HepG2 (cell line): ENCODE data around the gene RBX1. TPM values are rescaled to one million over a fixed set of nuclear protein-coding genes. Genes with fewer than 3 reads are reported as not detected.
A peak's percentile ranks its signal among the peaks of the same experiment; 100 is the strongest.

Experiments
- CTCF ChIP-seq: sonication (generic); formaldehyde crosslinking; IDR thresholded peaks from 2 replicates; pipeline ENCODE4 v1.5.0; 2020; ENCODE audit warnings: mild to moderate bottlenecking, missing genetic modification reagents, moderate library complexity
- DRAP1 ChIP-seq: IDR thresholded peaks from 2 replicates; pipeline ENCODE4 v1.6.1; 2016; ENCODE audit warnings: missing genetic modification reagents, missing compliant biosample characterization
- ELF1 ChIP-seq: sonication (generic); formaldehyde crosslinking; IDR thresholded peaks from 2 replicates; pipeline ENCODE4 v1.4.0; 2020; ENCODE audit warnings: missing genetic modification reagents
- FOXA1 ChIP-seq, 2 experiments: fragments of 450-650 bp in 1 of 2; sonication (generic) in 1 of 2; formaldehyde crosslinking in 1 of 2; IDR thresholded peaks; 2 replicates each; pipeline versions ENCODE4 v1.4.0 to v1.6.1; 2016 to 2020; ENCODE audit warnings: missing genetic modification reagents in 1 of 2
- GRHL1 ChIP-seq: sonication (generic); formaldehyde crosslinking; conservative IDR thresholded peaks from 2 replicates; pipeline ENCODE4 v1.8.0; 2022; ENCODE audit warnings: missing genetic modification reagents
- HIVEP1 ChIP-seq: sonication (generic); formaldehyde crosslinking; IDR thresholded peaks from 2 replicates; pipeline ENCODE4 v1.4.0; 2020; ENCODE audit warnings: mild to moderate bottlenecking, missing genetic modification reagents
- PPARG ChIP-seq: conservative IDR thresholded peaks from 2 replicates; pipeline ENCODE4 v1.6.1; 2016; ENCODE audit warnings: missing biosample characterization, missing genetic modification reagents
- RAD21 ChIP-seq: fragments of 450-650 bp; formaldehyde crosslinking; IDR thresholded peaks from 2 replicates; pipeline ENCODE4 v1.5.0; 2020; ENCODE audit warnings: mild to moderate bottlenecking
- SNAPC5 ChIP-seq: sonication (generic); formaldehyde crosslinking; IDR thresholded peaks from 2 replicates; pipeline ENCODE4 v1.8.1; 2023; ENCODE audit warnings: mild to moderate bottlenecking, missing genetic modification reagents, borderline replicate concordance
- SRY ChIP-seq: sonication (generic); formaldehyde crosslinking; IDR thresholded peaks from 2 replicates; pipeline ENCODE4 v1.8.0; 2022; ENCODE audit warnings: mild to moderate bottlenecking, missing genetic modification reagents
- TERF1 ChIP-seq: sonication (generic); formaldehyde crosslinking; IDR thresholded peaks from 2 replicates; pipeline ENCODE4 v1.8.0; 2022; ENCODE audit warnings: mild to moderate bottlenecking, missing genetic modification reagents, moderate library complexity
- U2AF1 ChIP-seq: fragments of 200-400 bp; formaldehyde crosslinking; optimal IDR thresholded peaks from 2 replicates; pipeline ENCODE3; 2017; ENCODE audit warnings: mild to moderate bottlenecking, low read depth, low read length
- ZBTB37 ChIP-seq: sonication (generic); formaldehyde crosslinking; IDR thresholded peaks from 2 replicates; pipeline ENCODE4 v1.4.0; 2020; ENCODE audit warnings: mild to moderate bottlenecking, missing genetic modification reagents
- ZFP91 ChIP-seq: sonication (generic); formaldehyde crosslinking; IDR thresholded peaks from 2 replicates; pipeline ENCODE4 v1.9.0; 2022; ENCODE audit warnings: missing genetic modification reagents, mild to moderate bottlenecking, borderline replicate concordance
- ZNF12 ChIP-seq: sonication (generic); formaldehyde crosslinking; IDR thresholded peaks from 2 replicates; pipeline ENCODE4 v1.5.0; 2020; ENCODE audit warnings: missing genetic modification reagents
- ZNF468 ChIP-seq: sonication (generic); formaldehyde crosslinking; IDR thresholded peaks from 2 replicates; pipeline ENCODE4 v1.8.0; 2022; ENCODE audit warnings: mild to moderate bottlenecking, moderate library complexity, missing genetic modification reagents
- ZNF510 ChIP-seq: sonication (generic); formaldehyde crosslinking; IDR thresholded peaks from 2 replicates; pipeline ENCODE4 v1.4.0; 2020; ENCODE audit warnings: low read depth, mild to moderate bottlenecking, missing genetic modification reagents
- ZNF550 ChIP-seq: sonication (generic); formaldehyde crosslinking; IDR thresholded peaks from 2 replicates; pipeline ENCODE4 v1.4.0; 2020; ENCODE audit warnings: mild to moderate bottlenecking, missing genetic modification reagents, borderline replicate concordance
- ZNF614 ChIP-seq: IDR thresholded peaks from 2 replicates; pipeline ENCODE4 v1.6.1; 2018; ENCODE audit warnings: missing biosample characterization, missing genetic modification reagents, inconsistent platforms, borderline replicate concordance
- ZNF670 ChIP-seq: sonication (generic); formaldehyde crosslinking; IDR thresholded peaks from 2 replicates; pipeline ENCODE4 v1.8.0; 2022; ENCODE audit warnings: mild to moderate bottlenecking, missing genetic modification reagents, borderline replicate concordance
- polyA plus RNA-seq, 8 experiments: library from polyadenylated mRNA; depleted of rRNA in 3 of 8; stranded (reverse) in 7 of 8; unstranded in 1 of 8; fragments of >200 nt; fragmentation: Illumina TruSeq in 4 of 8; extraction: Trizol in 4 of 8; gene quantifications; 2 replicates each; pipeline versions ENCODE4 v1.2.1 to v1.2.3, GENCODE V29; 2011 to 2016; ENCODE audit warnings: low read depth in 4 of 8, missing spikeins in 1 of 8, mixed read lengths in 1 of 8; ENCODE audit not compliant: insufficient read depth in 1 of 8
- total RNA-seq, 5 experiments: library from RNA; depleted of rRNA; stranded (reverse); fragments of >200 nt; fragmentation: Illumina TruSeq; extraction: Trizol; gene quantifications; 2 replicates each; pipeline ENCODE4 v1.2.3, GENCODE V29; 2016; ENCODE audit warnings: low read depth in 1 of 5

The RBX1 gene
- total and polyA plus RNA-seq, 2 of the 13 experiments (the other 11 are each of a cell fraction or from before 2014, with no cell fraction given), result 84.9 to 90.2 TPM

GRCh38 chr22:40950962-40951794 is at the start of gene RBX1 (continued):
- no peak for TF ChIP-seq SNAPC5 (CRISPR knock-in tag)
- TF ChIP-seq U2AF1, result no peak
- no peak for TF ChIP-seq ZNF510 (CRISPR knock-in tag)
- no peak for TF ChIP-seq CTCF (CRISPR knock-in tag)
- no peak for TF ChIP-seq FOXA1 (IDR thresholded peaks at IDR 0.05)
- TF ChIP-seq FOXA1 (CRISPR knock-in tag; IDR thresholded peaks at IDR 0.05), result no peak; the same call in 1 of the 2 replicates
- TF ChIP-seq ZNF12, result 0 out of 2 replicates have a peak, but pooled peaks have one; percentile 6
- peak; percentile 50; the same call in 1 of the 2 replicates for TF ChIP-seq DRAP1 (CRISPR knock-in tag)
- peak; percentile 20; the same call in 1 of the 2 replicates for TF ChIP-seq HIVEP1 (CRISPR knock-in tag)
- TF ChIP-seq ZNF614 (CRISPR knock-in tag), result no peak
- 0 out of 2 replicates have a peak, but pooled peaks have one; percentile 68 for TF ChIP-seq TERF1 (CRISPR knock-in tag)
- no peak for TF ChIP-seq ZNF550 (CRISPR knock-in tag)
- no peak for TF ChIP-seq PPARG (CRISPR knock-in tag)
- no peak for TF ChIP-seq GRHL1 (CRISPR knock-in tag)
- peak; percentile 99 for TF ChIP-seq ZFP91
- peak; percentile 54 for TF ChIP-seq RAD21 (CRISPR knock-in tag)
- no peak; the same call in 1 of the 2 replicates for TF ChIP-seq SRY
- TF ChIP-seq ZNF468, result no peak
- TF ChIP-seq ELF1 (CRISPR knock-in tag), result peak; percentile 54; the same call in 1 of the 2 replicates
- no peak for TF ChIP-seq ZBTB37 (CRISPR knock-in tag)
- TF ChIP-seq ZNF670, result no peak
